Measurements from ENCODE around the gene PIK3C2G. TPM values are rescaled to one million over a fixed set of nuclear protein-coding genes. Genes with fewer than 3 reads are reported as not detected.

PIK3C2G gene
- total and polyA plus RNA-seq, 10 of the 15 experiments (the other 5 are each of a cell fraction or from before 2014, with no cell fraction given), result not detected

DNA sequence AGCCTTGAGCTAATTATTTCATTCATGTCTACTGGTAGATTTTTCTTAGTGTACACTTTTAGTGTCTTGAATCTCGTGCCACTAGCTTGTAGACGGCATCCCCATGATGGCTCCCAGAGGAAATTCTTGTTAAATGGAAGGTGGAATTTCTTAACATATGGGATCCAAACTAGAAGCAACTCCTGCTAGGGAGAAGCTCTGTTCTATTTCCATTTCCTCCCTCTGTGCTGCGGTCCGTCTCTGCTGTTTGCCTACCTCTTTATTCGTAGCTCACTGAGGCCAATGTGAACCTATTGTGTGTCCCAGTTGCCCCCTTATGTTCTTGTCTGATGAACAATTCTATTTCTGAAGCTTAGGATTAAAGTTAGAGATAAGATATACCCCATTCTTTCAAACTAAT is 588 bp downstream of the PIK3C2G start:
- no peak for DNase-seq (ENCODE audit: low read depth, low spot score)
- TF ChIP-seq EGR1 (IDR thresholded peaks at IDR 0.05; ENCODE audit: borderline replicate concordance in 1 of 2, low read depth in 2 of 2, low read length in 2 of 2) (no peak), IKZF1 (conservative IDR thresholded peaks at IDR 0.05) (no peak), ZBTB33 (IDR thresholded peaks at IDR 0.05) (no peak), DPF2 (IDR thresholded peaks at IDR 0.05) (no peak), CHD1 (IDR thresholded peaks at IDR 0.05; ENCODE audit: low read depth, low read length) (no peak), NFIC (IDR thresholded peaks at IDR 0.05; ENCODE audit: low read depth, low read length) (no peak), SUZ12 (IDR thresholded peaks at IDR 0.05; ENCODE audit: unreplicated experiment) (no peak), CHD4 (IDR thresholded peaks at IDR 0.05) (no peak), MEF2B (IDR thresholded peaks at IDR 0.05; ENCODE audit: partially characterized antibody, poor library complexity, severe bottlenecking) (no peak), PAX5 (IDR thresholded peaks at IDR 0.05; ENCODE audit: borderline replicate concordance, low read depth, low read length) (no peak), FOXM1 (IDR thresholded peaks at IDR 0.05; ENCODE audit: low read depth, low read length) (no peak), KLF5 (IDR thresholded peaks at IDR 0.05; ENCODE audit: partially characterized antibody) (no peak), USF2 (IDR thresholded peaks at IDR 0.05; ENCODE audit: borderline replicate concordance, low read depth, low read length) (no peak), ESRRA (IDR thresholded peaks at IDR 0.05; ENCODE audit: low read length) (no peak)
- Histone ChIP-seq H3K4me1 (ENCODE audit: control insufficient read depth, insufficient read depth, low read length) (no peaks in the 10 kb centered on the region), H3K9me3 (replicated peaks; ENCODE audit: control insufficient read depth, insufficient read depth, low read length) (no peaks in the 10 kb centered on the region), H3K4me2 (ENCODE audit: control insufficient read depth, insufficient read depth) (no peak overlapping the region), H3K4me3 (no peak overlapping the region), H3K36me3 (ENCODE audit: control insufficient read depth in 2 of 2, insufficient read depth in 2 of 2, low read length in 1 of 2) (no peaks in the 10 kb centered on the region), H3K27ac (ENCODE audit: control insufficient read depth, insufficient read depth) (no peak overlapping the region), H3K79me2 (ENCODE audit: control insufficient read depth, insufficient read depth, low read length) (no peaks in the 10 kb centered on the region), H3K9ac (ENCODE audit: control insufficient read depth, insufficient read depth, low read length) (no peak overlapping the region), H3K27me3 (replicated peaks in 1 of 2; ENCODE audit: control insufficient read depth in 2 of 2, insufficient read depth in 2 of 2, low read length in 1 of 2) (no peaks in the 10 kb centered on the region), H4K20me1 (ENCODE audit: control insufficient read depth, insufficient read depth) (no peaks in the 10 kb centered on the region), H2AFZ (ENCODE audit: control insufficient read depth, low read depth, low read length) (no peak overlapping the region)
- intact Hi-C loops (cut with micrococcal nuclease; ENCODE audit: unreplicated experiment), result no loop called here
- RAD21 ChIA-PET (ENCODE audit: unreplicated experiment), result interaction anchor here (1.1 to 1.2 kb wide), 2 partner anchors 123 to 924 kb away, joined by 3 to 4 read pairs; no protein-coding TSS in a partner anchor
- SMC1A ChIA-PET (ENCODE audit: uncharacterized antibody, unreplicated experiment), result interaction anchor here (1.0 to 1.5 kb wide), 3 partner anchors 12 to 57 kb away, joined by 3 read pairs; no protein-coding TSS in a partner anchor
- in situ Hi-C loops (cut with MboI), result no loop called here
- WGBS (ENCODE audit: insufficient coverage, insufficient replicate concordance, low lambda C conversion rate, missing lambda C conversion rate), result 57% methylated on average over 5 of the region's 5 CpGs
- no peak for FAIRE-seq
- ATAC-seq, result no peak
- CTCF ChIA-PET, result interaction anchor here (1.1 to 1.4 kb wide), 4 partner anchors 12 to 56 kb away, joined by 3 to 14 read pairs (median 4); no protein-coding TSS in a partner anchor
- no TSS peak for BruUV-seq (replicated peaks)
- POLR2A ChIA-PET, result interaction anchor here (0.6 kb wide), 1 partner anchor 1692 kb away, joined by 3 read pairs; no protein-coding TSS in a partner anchor

All from GM12878 (cell line).